K562 (cell line): ENCODE data around the gene C2orf81.

ENCODE experiments used
- IRF2 ChIP-seq: sonication (generic); formaldehyde crosslinking; IDR thresholded peaks from 2 replicates; pipeline ENCODE4 v1.8.1; 2022; ENCODE audit warnings: mild to moderate bottlenecking, missing genetic modification reagents
- JUN ChIP-seq, 2 experiments: sonication (generic) in 1 of 2; formaldehyde crosslinking in 1 of 2; IDR thresholded peaks; 2 replicates each; pipeline versions ENCODE4 v1.6.1 to v1.8.0; 2012 to 2022; ENCODE audit warnings: borderline replicate concordance in 2 of 2, mild to moderate bottlenecking in 2 of 2, improper control_type of control experiment in 1 of 2, low read depth in 1 of 2, low read length in 1 of 2, missing genetic modification reagents in 1 of 2
- NFXL1 ChIP-seq: fragments of 450-650 bp; formaldehyde crosslinking; IDR thresholded peaks from 2 replicates; pipeline ENCODE4 v1.4.0; 2021; ENCODE audit warnings: mild to moderate bottlenecking
- PHB2 ChIP-seq: fragments of 450-650 bp; IDR thresholded peaks from 2 replicates; pipeline ENCODE4 v1.6.1; 2017; ENCODE audit warnings: low read depth
- PHF21A ChIP-seq: fragments of 450-650 bp; IDR thresholded peaks from 2 replicates; pipeline ENCODE4 v1.6.1; 2017; ENCODE audit warnings: low read depth, borderline replicate concordance
- POLR2A ChIP-seq: fragments of 450-650 bp; conservative IDR thresholded peaks from 2 replicates; pipeline ENCODE4 v1.6.1; 2016
- ZZZ3 ChIP-seq: fragments of 450-650 bp; IDR thresholded peaks from 2 replicates; pipeline ENCODE4 v1.6.1; 2016; ENCODE audit warnings: antibody characterized with exemption, mild to moderate bottlenecking, moderate library complexity
- TF ChIP-seq, protein P1 (sequence below), 3 experiments: IDR thresholded peaks in 2 of 3; conservative IDR thresholded peaks in 1 of 3; 2 replicates each; pipeline ENCODE4 v1.5.1; 2011 to 2012; ENCODE audit warnings: low read length in 3 of 3, mild to moderate bottlenecking in 3 of 3, control low read depth in 2 of 3, improper control_type of control experiment in 1 of 3, inconsistent platforms in 1 of 3, low read depth in 1 of 3, mixed read lengths in 1 of 3, moderate library complexity in 1 of 3; ENCODE audit not compliant: insufficient read depth in 2 of 3
- TF ChIP-seq, protein P2 (sequence below): sonication (generic); formaldehyde crosslinking; IDR thresholded peaks from 2 replicates; pipeline ENCODE4 v1.8.0; 2023; ENCODE audit warnings: mild to moderate bottlenecking, missing genetic modification reagents

DNA sequence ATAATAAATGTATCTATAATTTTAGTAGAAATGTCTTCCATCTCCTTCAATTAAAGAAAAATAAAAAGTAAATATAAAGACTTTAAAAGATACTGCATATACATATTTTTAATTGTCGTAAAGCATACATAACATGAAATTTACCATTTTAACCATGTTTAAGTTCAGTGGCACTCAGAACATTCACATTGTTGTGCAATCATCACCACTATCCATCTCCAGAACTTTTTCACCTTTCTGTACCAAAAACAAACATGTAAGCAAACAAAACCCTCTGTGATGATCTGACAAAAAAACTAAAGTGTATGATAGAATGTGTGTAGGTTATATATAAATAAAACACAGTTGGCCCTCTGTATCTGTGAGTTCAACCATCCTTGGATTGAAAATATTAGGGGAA, 27.9 kb downstream of the C2orf81 start:
- TF ChIP-seq PHB2 (no peak), JUN (IDR thresholded peaks at IDR 0.05; ENCODE audit: borderline replicate concordance, low read depth, low read length) (no peak), JUN (CRISPR knock-in tag; IDR thresholded peaks at IDR 0.05; ENCODE audit: borderline replicate concordance) (no peak), POLR2A (no peak), PHF21A (no peak), NFXL1 (CRISPR knock-in tag) (no peak), ZZZ3 (no peak), IRF2 (CRISPR knock-in tag) (no peak)
- TF ChIP-seq, protein P1, sequence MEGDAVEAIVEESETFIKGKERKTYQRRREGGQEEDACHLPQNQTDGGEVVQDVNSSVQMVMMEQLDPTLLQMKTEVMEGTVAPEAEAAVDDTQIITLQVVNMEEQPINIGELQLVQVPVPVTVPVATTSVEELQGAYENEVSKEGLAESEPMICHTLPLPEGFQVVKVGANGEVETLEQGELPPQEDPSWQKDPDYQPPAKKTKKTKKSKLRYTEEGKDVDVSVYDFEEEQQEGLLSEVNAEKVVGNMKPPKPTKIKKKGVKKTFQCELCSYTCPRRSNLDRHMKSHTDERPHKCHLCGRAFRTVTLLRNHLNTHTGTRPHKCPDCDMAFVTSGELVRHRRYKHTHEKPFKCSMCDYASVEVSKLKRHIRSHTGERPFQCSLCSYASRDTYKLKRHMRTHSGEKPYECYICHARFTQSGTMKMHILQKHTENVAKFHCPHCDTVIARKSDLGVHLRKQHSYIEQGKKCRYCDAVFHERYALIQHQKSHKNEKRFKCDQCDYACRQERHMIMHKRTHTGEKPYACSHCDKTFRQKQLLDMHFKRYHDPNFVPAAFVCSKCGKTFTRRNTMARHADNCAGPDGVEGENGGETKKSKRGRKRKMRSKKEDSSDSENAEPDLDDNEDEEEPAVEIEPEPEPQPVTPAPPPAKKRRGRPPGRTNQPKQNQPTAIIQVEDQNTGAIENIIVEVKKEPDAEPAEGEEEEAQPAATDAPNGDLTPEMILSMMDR (IDR thresholded peaks at IDR 0.05 in 2 of 3, conservative IDR thresholded peaks at IDR 0.05 in 1 of 3; ENCODE audit: insufficient read depth in 2 of 3, low read depth in 1 of 3, low read length in 3 of 3) = no peak
- TF ChIP-seq, protein P2, sequence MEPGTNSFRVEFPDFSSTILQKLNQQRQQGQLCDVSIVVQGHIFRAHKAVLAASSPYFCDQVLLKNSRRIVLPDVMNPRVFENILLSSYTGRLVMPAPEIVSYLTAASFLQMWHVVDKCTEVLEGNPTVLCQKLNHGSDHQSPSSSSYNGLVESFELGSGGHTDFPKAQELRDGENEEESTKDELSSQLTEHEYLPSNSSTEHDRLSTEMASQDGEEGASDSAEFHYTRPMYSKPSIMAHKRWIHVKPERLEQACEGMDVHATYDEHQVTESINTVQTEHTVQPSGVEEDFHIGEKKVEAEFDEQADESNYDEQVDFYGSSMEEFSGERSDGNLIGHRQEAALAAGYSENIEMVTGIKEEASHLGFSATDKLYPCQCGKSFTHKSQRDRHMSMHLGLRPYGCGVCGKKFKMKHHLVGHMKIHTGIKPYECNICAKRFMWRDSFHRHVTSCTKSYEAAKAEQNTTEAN (CRISPR knock-in tag) = no peak
